ENCODE data around the gene EIF4H.

Gene EIF4H

GRCh38 chr7:74233655-74234285, 59.6 kb downstream of the EIF4H start:
- TF ChIP-seq POLR2AphosphoS5 (IDR thresholded peaks at IDR 0.05; ENCODE audit: low read depth, low read length) (0 out of 2 replicates have a peak, but pooled peaks have one; percentile 14), SIN3A (IDR thresholded peaks at IDR 0.05; ENCODE audit: borderline replicate concordance, insufficient read depth, low read length) (no peak)

- TF ChIP-seq FOXP2 (optimal IDR thresholded peaks at IDR 0.05; ENCODE audit: borderline replicate concordance, extremely low read depth, extremely low read length, insufficient read depth) (no peak), REST (IDR thresholded peaks at IDR 0.05; ENCODE audit: insufficient read depth in 1 of 2, low read depth in 2 of 2, low read length in 2 of 2) (no peak), POLR2AphosphoS5 (IDR thresholded peaks at IDR 0.05; ENCODE audit: low read depth, low read length) (no peak), SIN3A (IDR thresholded peaks at IDR 0.05; ENCODE audit: borderline replicate concordance, insufficient read depth, low read length) (no peak), TAF1 (IDR thresholded peaks at IDR 0.05; ENCODE audit: borderline replicate concordance, insufficient read depth, low read length) (no peak)
Observed at GRCh38 chr7:74235518-74236268, 61.5 kb downstream of the EIF4H start.

GRCh38 chr7:74236284-74236683, 62.1 kb downstream of the EIF4H start:
- no peak for TF ChIP-seq SIN3A (IDR thresholded peaks at IDR 0.05; ENCODE audit: borderline replicate concordance, insufficient read depth, low read length)
- no peak for TF ChIP-seq REST (IDR thresholded peaks at IDR 0.05; ENCODE audit: insufficient read depth in 1 of 2, low read depth in 2 of 2, low read length in 2 of 2)
- no peak for TF ChIP-seq FOXP2 (optimal IDR thresholded peaks at IDR 0.05; ENCODE audit: borderline replicate concordance, extremely low read depth, extremely low read length, insufficient read depth)
- TF ChIP-seq TAF1 (IDR thresholded peaks at IDR 0.05; ENCODE audit: borderline replicate concordance, insufficient read depth, low read length) = no peak
- no peak for TF ChIP-seq POLR2AphosphoS5 (IDR thresholded peaks at IDR 0.05; ENCODE audit: low read depth, low read length)

GRCh38 chr7:74240482-74240881, 66.3 kb downstream of the EIF4H start:
- TF ChIP-seq REST (IDR thresholded peaks at IDR 0.05; ENCODE audit: insufficient read depth in 1 of 2, low read depth in 2 of 2, low read length in 2 of 2) (no peak), FOXP2 (optimal IDR thresholded peaks at IDR 0.05; ENCODE audit: borderline replicate concordance, extremely low read depth, extremely low read length, insufficient read depth) (no peak), SIN3A (IDR thresholded peaks at IDR 0.05; ENCODE audit: borderline replicate concordance, insufficient read depth, low read length) (no peak), TAF1 (IDR thresholded peaks at IDR 0.05; ENCODE audit: borderline replicate concordance, insufficient read depth, low read length) (no peak), POLR2AphosphoS5 (IDR thresholded peaks at IDR 0.05; ENCODE audit: low read depth, low read length) (no peak)

- TF ChIP-seq POLR2AphosphoS5 (IDR thresholded peaks at IDR 0.05; ENCODE audit: low read depth, low read length) = no peak
- no peak for TF ChIP-seq SIN3A (IDR thresholded peaks at IDR 0.05; ENCODE audit: borderline replicate concordance, insufficient read depth, low read length)
- TF ChIP-seq FOXP2 (optimal IDR thresholded peaks at IDR 0.05; ENCODE audit: borderline replicate concordance, extremely low read depth, extremely low read length, insufficient read depth) = no peak
- no peak for TF ChIP-seq TAF1 (IDR thresholded peaks at IDR 0.05; ENCODE audit: borderline replicate concordance, insufficient read depth, low read length)
- no peak for TF ChIP-seq REST (IDR thresholded peaks at IDR 0.05; ENCODE audit: insufficient read depth in 1 of 2, low read depth in 2 of 2, low read length in 2 of 2)
Observed at GRCh38 chr7:74242122-74242443, 67.9 kb downstream of the EIF4H start.

Data from PFSK-1 (cell line).